ENCODE data around the gene RPL18.

DNA sequence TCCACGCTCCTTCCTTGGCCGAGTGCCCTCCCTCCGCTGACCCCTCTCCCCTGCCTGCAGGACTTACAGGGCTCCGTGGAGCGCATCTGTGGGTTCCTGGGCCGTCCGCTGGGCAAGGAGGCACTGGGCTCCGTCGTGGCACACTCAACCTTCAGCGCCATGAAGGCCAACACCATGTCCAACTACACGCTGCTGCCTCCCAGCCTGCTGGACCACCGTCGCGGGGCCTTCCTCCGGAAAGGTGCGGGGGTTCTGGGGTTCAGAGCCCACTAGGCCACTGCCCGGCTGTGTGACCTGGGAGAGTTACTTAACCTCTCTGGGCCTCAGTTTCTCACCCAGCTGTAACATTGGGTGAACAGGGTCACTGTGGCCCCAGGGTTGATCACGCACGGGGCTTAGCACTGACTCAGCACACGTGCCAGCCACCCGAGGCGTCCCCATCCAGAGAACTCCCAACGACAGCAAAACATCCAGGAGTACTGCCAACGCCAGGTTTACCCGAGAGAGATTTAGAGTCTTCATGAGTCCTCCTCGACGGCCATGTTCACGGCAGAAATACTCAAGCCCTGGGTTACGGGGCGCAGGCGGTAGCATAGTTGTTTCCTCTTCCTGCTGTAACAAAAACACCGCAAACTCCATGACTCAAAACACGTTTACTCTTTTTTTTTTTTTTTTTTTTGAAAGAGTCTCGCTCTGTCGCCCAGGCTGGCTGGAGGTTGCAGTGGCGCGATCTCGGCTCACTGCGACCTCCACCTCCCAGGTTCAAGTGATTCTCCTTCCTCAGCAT lies 22.1 kb downstream of the RPL18 start:
- TF ChIP-seq, protein P1, sequence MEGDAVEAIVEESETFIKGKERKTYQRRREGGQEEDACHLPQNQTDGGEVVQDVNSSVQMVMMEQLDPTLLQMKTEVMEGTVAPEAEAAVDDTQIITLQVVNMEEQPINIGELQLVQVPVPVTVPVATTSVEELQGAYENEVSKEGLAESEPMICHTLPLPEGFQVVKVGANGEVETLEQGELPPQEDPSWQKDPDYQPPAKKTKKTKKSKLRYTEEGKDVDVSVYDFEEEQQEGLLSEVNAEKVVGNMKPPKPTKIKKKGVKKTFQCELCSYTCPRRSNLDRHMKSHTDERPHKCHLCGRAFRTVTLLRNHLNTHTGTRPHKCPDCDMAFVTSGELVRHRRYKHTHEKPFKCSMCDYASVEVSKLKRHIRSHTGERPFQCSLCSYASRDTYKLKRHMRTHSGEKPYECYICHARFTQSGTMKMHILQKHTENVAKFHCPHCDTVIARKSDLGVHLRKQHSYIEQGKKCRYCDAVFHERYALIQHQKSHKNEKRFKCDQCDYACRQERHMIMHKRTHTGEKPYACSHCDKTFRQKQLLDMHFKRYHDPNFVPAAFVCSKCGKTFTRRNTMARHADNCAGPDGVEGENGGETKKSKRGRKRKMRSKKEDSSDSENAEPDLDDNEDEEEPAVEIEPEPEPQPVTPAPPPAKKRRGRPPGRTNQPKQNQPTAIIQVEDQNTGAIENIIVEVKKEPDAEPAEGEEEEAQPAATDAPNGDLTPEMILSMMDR (conservative IDR thresholded peaks at IDR 0.05; ENCODE audit: low read depth, low read length): no peak
- no peak for TF ChIP-seq EZH2 (IDR thresholded peaks at IDR 0.05; ENCODE audit: low read length, unreplicated experiment)
